HG03039 (cell line): Measurements from ENCODE around the gene ASXL2.
"Not testable (repeated sequence)": the region's sequence is repeated elsewhere in the genome, so short reads cannot be mapped to it uniquely, and the experiment has no call there.

Experiments used
- ATAC-seq: cut with Tn5 transposase; IDR thresholded peaks from one replicate; pipeline ENCODE4 v1.9.1; 2021; ENCODE audit warnings: mild to moderate bottlenecking, moderate library complexity; ENCODE audit not compliant: unreplicated experiment

The ASXL2 gene

GRCh38 chr2:25838152-25838756, 40.0 kb downstream of the ASXL2 start:
- ATAC-seq = no peak

DNA sequence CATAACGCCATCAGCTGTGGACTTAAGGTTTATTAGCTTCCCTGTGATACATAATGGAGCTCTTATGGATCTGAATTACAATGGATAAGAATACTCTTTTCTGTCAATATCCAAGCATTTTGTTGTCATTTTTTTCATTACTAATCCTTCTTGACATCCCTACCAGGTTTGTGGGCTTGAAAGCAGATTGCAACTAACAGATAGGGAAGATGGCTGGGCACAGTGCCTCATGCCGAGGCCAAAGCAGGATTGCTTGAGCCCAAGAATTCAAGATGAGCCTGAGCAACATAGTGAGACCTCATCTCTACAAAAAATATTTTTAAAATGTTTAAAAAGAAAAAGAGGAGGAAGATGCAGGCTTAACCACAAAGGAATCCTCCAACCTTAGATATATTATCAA, 42.4 kb downstream of the ASXL2 start:
- ATAC-seq = no peak

- no peak for ATAC-seq
Observed at GRCh38 chr2:25833566-25833965, 44.7 kb downstream of the ASXL2 start.

DNA sequence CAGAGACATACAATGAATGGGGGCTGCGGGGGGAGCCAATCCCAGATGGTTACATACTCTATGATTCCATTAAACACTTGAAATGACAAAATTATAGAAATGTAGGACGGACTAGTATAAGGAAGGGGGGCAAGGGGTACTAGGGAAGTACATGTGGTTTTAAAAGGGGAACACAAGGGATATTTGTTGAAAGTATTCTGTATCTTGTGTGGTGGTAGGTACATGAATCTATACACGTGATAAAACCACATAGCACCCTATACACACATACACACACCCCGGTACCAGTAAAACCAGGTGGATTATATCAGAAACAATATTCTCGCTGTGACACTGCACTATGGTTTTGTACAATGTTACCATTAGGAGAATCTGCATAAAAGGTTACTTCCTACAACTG, 45.4 kb downstream of the ASXL2 start:
- ATAC-seq = no peak

DNA sequence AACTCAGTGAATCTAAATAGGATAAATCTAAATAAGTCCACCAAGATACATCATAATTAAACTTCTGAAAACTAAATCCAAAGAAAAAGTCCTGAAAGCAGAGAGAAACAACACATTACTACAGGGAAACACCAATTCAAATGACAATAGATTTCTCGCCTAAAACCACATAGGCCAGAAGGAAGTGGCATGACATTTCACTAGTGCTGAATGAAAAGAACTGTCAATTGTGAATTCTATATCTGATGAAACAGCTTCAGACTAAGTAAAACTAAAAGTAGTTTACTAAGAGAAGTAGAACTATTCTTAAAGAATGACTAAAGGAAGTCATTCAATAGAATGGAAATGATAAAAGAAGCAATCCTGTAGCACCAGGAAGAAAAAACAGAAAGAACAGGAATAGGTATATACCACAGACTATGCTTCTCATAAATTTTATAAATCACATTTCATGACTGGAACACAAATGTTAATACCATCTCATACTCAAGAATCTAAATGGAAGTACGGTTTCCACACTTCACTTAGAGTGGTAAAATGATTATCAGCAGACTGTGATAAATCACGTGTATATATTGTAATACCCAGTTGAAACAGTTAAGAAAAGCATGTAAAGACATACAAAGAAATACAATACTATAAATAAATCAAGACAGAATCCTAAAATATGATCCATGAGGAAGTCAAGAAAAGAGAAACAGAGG, 46.4 kb downstream of the ASXL2 start:
- no peak for ATAC-seq

DNA sequence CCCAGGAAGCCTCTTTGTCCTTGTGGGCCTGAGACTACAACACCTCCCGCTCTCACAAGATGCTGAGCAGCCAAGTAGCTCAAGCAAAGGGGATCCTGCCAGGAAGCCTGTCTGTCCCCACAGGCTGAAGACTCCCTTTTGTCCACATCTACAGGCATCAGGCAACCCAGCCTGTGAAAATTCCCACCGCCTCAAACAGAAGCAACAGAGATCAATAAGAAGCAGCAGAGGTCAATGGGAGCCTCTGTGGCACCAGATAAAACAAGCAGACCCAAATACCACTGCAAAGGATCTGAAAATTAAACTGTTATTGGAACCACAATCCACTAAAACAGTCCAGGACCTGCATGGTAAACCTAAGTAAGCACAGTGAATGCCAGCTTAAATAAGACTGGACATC, 48.5 kb downstream of the ASXL2 start:
- ATAC-seq = no peak

DNA sequence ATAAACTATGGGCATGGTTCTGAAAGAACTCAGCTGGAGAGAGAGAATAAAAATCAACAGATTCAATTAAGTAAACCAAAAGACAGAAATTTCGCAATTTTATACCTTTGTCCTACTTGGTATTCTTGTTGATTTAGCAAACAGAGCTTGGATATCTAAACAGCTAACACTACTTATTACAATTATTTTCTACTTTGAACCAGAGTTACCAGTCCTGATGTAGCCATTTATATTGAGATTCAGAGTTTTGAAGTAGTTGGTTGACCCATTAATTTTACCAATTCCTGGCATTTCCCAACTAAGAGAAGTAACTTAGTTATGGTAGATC, 48.9 kb downstream of the ASXL2 start:
- no peak for ATAC-seq

DNA sequence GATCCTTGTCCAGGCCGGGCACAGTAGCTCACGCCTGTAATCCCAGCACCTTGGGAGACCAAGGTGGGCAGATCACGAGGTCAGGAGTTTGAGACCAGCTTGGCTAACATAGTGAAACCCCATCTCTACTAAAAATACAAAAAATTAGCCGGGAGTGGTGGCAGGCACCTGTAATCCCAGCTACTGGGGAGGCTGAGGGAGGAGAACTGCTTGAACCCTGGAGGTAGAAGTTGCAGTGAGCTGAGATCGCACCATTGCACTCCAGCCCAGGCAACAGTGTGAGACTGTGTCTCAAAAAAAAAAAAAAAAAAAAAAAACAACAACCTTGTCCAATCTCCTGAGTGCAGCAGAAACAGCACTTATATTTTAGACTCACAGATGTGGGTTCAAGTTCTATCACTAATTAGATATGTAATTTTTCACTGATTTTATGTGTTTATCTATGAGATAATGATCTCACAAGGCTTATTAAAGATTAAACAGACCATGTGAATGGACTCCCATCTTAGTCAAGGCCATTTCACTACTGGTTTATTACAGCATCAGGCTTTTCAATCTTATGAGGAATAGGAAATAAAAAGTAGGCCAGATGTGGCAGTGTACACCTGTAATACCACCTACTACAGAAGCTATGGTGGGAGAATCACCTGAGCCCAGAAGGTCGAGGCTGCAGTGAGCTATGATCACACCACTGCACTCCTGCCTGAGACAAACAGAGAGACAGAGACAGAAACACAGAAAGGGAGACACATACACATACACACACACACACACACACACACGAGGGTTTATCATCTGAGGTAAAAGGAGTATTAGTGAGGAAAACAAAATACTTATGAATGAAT, 49.5 kb downstream of the ASXL2 start:
- not testable (repeated sequence) for ATAC-seq

DNA sequence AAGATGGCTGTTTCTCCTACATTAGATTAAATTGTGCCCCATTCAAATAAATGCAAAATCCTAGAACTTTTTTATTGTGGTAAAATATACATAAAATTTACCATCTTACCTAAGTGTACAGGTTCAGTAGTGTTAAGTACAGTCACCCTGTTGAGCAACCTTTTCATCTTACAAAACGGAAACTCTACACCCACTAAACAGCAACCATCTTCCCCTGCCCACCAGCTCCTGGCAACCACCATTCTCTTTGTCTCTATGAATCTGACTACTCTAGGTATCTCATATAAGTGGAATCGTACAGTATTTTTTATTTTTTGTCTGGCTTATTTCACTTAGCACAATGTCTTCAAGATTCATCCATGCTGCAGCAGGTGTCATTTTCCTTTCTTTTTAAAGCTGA, 53.0 kb downstream of the ASXL2 start:
- ATAC-seq = no peak

GRCh38 chr2:25824718-25825117, 53.6 kb downstream of the ASXL2 start:
- no peak for ATAC-seq

DNA sequence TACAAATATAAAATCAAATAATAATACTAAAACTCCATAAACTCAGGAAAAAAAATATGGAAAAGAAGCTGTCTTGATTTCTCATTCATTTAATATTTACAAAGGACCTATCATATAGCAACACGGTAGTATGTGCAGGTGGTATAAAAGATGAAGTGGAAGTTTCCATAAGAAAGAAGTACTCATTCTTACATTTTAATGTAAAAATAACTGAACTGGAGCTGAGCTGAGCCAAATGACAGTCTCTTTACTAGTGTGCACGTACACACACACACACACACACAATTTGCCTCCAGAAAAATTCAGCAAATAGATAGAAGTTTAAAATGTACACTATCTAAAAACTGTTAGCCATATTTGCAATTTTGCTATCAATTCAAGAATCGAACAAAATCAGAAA, 54.1 kb downstream of the ASXL2 start:
- ATAC-seq = no peak

DNA sequence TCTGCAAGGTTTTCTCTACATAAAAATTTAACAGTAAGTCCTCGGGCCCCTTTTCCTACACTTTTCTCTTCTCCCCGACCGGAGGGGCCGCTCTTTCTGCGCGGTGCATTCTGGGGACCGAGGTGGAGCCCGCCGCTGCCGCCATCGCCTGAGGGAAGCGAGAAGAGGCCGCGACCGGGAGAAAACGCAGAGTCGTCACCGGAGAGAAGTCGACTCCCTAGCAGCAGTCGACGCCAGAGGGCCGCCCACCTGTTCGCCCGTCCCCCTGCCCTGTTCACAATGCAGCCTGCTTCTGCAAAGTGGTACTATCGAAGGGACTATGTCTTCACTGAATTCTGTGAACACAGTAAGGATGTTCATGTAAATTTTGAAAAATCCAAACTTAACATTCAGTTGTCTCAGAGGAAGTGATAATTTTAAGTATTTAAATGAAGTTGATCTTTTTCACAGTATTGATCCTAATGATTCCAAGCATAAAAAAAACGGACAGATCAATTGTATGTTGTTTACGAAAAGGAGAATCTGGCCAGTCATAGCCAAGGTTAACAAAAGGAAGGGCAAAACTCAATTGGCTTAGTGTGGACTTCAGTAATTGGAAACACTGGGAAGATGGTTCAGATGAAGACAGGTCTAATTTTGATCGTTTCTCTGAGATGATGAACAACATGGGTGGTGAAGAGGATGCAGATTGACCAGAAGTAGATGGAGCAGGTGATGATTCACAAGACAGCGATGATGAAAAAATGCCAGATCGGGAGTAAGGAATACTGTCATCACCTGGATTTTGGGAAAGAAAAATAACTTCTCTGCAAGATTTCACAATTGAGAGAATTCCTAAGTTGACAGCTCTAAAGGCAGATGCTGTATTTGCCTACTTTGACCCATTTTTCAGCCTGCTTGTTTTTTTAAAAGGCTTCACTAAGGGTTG, 55.8 kb downstream of the ASXL2 start:
- no peak for ATAC-seq

GRCh38 chr2:25821225-25822056, 56.8 kb downstream of the ASXL2 start:
- no peak for ATAC-seq

- ATAC-seq = no peak
Observed at GRCh38 chr2:25819597-25820039, 58.7 kb downstream of the ASXL2 start.

GRCh38 chr2:25817630-25818029, 60.7 kb downstream of the ASXL2 start:
- no peak for ATAC-seq

DNA sequence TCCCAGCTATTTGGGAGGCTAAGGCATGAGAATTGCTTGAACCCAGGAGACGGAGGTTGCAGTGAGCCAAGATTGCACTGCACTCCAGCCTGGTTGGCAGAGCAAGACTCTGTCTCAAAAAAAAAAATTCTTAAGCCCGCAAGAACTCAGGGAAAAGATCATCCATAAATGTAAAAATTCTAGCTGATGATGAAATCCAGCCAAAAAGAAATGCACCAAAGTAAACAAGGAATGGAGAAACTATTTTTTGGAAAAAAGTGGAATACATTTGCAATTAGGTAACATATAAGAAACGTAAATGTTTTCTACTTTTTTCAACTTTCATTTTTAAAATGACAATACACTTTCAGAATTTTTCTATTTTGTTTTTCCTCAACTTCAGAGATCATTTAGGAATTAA, 61.3 kb downstream of the ASXL2 start:
- no peak for ATAC-seq

DNA sequence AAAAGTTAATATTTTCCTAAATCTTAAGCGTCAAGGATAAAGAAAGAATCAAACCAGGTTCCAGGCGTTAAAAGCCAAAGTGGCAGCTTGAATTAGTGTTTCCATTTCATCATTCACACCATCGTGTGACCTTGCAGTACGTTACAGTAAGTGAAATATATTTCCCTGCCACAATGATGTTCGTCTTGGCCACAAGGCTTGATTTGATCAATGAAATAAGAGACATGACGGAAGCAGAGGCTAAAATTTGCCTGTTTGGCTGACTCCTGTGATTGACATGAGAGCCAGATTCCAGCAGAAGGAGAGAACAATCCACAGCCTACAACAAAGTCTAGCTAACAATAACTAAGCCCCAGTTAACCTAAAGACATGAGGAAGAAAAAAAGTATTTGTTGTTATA, 62.0 kb downstream of the ASXL2 start:
- no peak for ATAC-seq

- no peak for ATAC-seq
Observed at GRCh38 chr2:25814681-25815080, 63.6 kb downstream of the ASXL2 start.

DNA sequence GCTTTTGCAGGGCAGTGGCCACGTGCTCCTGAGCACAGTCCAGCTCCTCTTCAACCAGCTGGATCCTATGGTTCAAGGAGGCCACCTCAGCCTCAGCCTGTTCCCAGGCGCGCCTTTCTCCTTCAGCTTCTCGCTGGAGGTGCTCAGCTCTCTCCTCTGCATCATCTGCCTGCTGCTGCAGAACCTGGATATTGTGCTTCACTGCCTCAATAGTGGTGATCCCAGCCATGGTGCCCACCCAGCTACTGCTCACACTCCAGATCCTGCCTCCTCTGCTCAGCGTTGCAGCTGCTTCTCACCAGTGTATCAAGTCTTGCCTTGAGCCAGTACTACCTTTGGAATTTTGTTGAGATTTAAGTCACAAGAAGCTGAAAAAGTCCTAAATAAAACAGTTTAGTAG, 67.9 kb downstream of the ASXL2 start:
- ATAC-seq = no peak

DNA sequence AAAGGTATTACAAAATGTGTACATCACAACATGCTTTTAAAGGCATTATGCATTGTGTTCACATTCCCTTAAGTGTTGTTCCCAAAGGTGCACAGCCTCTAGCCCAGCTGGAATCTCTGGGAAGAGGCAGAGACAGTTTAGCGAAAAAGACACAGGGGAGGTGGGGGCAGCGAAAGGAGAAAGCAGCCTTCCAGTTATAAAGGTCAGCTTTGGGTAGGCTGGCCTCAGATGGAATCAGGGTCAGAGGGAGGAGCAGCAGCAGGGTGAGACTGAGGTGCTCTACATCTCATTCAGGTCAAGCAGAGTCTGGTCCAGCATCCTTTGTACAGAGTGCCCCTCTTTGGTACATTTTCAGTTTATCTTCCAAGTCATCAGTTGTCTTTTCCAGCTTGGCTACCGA, 68.6 kb downstream of the ASXL2 start:
- ATAC-seq = no peak
